ENCODE data around the gene ZNF439.

DNA sequence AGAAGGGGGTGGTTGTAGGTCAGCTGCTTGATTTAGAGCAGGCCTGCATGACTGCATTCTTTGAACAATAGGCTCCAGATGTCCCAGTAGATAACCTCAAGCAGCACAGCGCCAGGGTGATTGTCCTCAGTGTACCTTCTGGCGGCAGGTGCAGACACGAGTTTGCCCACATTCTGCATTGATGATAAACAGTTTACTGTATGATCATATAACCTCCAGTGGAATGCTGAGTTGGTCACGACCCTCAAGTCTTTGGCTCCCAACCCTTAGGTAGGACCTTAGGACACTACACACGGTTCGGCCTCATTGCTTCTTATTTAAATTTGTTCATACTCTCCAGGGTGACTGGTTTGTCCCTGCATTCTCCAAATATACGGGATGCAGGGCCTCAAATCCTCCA, 12.2 kb downstream of the ZNF439 start:
- no peak for TF ChIP-seq POLR2A (IDR thresholded peaks at IDR 0.05; ENCODE audit: low read depth, low read length)
- TF ChIP-seq POLR2AphosphoS5 (IDR thresholded peaks at IDR 0.05; ENCODE audit: low read depth, low read length) = no peak
